ENCODE measurements around the gene IFIT2.
"Not testable (repeated sequence)": the region's sequence is repeated elsewhere in the genome, so short reads cannot be mapped to it uniquely, and the experiment has no call there.

The IFIT2 gene

GRCh38 chr10:89342206-89342958 is 40.5 kb downstream of the IFIT2 start:
- no peak for DNase-seq (ENCODE audit: low read depth)

- no peak for DNase-seq (ENCODE audit: low read depth)
These were observed 41.4 kb downstream of the IFIT2 start for GRCh38 chr10:89343089-89343767.

- no peak for DNase-seq (ENCODE audit: low read depth)
These were observed 42.3 kb downstream of the IFIT2 start for GRCh38 chr10:89344156-89344555.

GRCh38 chr10:89345367-89346000 is 43.6 kb downstream of the IFIT2 start:
- DNase-seq (ENCODE audit: low read depth): no peak

- no peak for DNase-seq (ENCODE audit: low read depth)
These were observed 44.8 kb downstream of the IFIT2 start for GRCh38 chr10:89346405-89347254.

GRCh38 chr10:89347701-89348457 is 46.0 kb downstream of the IFIT2 start:
- no peak for DNase-seq (ENCODE audit: low read depth)

GRCh38 chr10:89348481-89348880 is 46.6 kb downstream of the IFIT2 start:
- no peak for DNase-seq (ENCODE audit: low read depth)

- DNase-seq (ENCODE audit: low read depth): no peak
These were observed 47.1 kb downstream of the IFIT2 start for GRCh38 chr10:89348975-89349374.

GRCh38 chr10:89350631-89351315 is 48.9 kb downstream of the IFIT2 start:
- DNase-seq (ENCODE audit: low read depth): not testable (repeated sequence)

GRCh38 chr10:89351412-89351779 is 49.5 kb downstream of the IFIT2 start:
- DNase-seq (ENCODE audit: low read depth): no peak

- peak; percentile 94 for DNase-seq (ENCODE audit: low read depth)
These were observed 50.1 kb downstream of the IFIT2 start for GRCh38 chr10:89351780-89352597.

- DNase-seq (ENCODE audit: low read depth): no peak
These were observed 51.0 kb downstream of the IFIT2 start for GRCh38 chr10:89352802-89353201.

GRCh38 chr10:89355394-89355931 is 53.6 kb downstream of the IFIT2 start:
- no peak for DNase-seq (ENCODE audit: low read depth)

GRCh38 chr10:89357096-89357495 is 55.2 kb downstream of the IFIT2 start:
- no peak for DNase-seq (ENCODE audit: low read depth)

GRCh38 chr10:89357975-89358374 is 56.1 kb downstream of the IFIT2 start:
- no peak for DNase-seq (ENCODE audit: low read depth)

Measured in HS-27A (cell line).